Stimulated activated CD4-positive, alpha-beta T cell treated with anti-CD3 and anti-CD28 coated beads, Interleukin-1b, Interleukin-23, amount 100 ng/mL, for 48 hours (primary cell): ENCODE data around the gene SIGLEC15.
"Not testable (repeated sequence)": the region's sequence is repeated elsewhere in the genome, so short reads cannot be mapped to it uniquely, and the experiment has no call there.

Experiments
- DNase-seq: peaks from one replicate; pipeline ENCODE4 v3.0.0-alpha.2; 2020

The SIGLEC15 gene, protein sequence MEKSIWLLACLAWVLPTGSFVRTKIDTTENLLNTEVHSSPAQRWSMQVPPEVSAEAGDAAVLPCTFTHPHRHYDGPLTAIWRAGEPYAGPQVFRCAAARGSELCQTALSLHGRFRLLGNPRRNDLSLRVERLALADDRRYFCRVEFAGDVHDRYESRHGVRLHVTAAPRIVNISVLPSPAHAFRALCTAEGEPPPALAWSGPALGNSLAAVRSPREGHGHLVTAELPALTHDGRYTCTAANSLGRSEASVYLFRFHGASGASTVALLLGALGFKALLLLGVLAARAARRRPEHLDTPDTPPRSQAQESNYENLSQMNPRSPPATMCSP

DNA sequence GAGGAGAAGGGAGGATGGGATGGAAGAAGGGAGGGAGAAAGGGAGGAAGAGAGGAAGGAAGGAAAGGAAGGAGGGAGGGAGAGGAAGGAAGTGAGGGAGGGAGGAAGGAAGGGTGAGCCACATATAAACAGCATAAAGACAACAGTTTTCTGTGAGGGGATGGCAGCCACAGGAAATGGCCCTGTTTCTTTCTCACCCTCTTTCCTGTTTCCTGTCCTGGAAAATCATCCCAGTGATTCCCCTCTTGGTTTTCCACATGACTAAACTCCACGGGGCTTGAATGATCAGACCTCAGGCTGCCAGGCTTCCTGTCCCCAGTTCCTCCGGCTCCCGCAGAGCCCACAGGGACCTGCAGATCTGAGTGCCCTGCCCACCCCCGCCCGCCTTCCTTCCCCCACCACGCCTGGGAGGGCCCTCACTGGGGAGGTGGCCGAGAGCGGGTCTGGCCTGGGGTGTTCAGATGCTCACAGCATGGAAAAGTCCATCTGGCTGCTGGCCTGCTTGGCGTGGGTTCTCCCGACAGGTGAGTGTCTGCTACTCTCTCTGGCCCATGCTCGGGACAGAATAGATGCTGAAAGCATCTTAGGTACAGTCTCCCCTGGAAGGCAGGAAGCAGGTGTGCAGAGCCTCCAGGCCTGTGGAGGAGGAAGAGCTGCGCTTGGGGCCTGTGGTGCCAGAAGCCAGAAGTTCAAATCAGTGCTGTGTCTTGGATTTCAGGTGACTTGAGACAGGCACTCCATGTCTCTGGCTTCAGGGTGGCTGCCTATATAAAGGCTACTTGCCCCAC lies at the start of gene SIGLEC15:
Gene SIGLEC15, plus strand, starts transcription at position 418 of the 787 bp plus-strand sequence. Its CDS starts 54 bp downstream, at position 472.
- no peak for DNase-seq

- DNase-seq = no peak
Observed at GRCh38 chr18:45775743-45776142, 49.7 kb upstream of the SIGLEC15 start.

GRCh38 chr18:45777393-45777792 lies 48.1 kb upstream of the SIGLEC15 start:
- DNase-seq = no peak

DNA sequence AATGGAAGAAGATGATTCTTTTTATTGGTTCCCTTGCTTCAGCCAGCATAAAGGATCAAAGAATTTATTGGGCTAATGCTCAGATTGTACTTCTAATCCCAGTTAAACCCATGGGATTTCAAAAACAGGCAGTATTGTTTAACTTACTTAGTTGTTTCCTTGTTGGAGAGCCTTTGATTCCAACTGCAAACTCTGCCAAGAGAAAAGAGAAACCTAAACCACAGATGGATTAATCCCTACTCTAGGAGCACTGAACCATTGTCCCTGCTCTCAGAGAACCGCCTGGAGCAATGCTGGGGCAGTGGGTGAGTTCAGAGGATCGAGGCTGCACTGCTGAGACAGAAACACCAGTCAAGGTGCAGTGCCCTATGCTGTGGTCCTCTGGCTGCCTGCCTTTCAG lies 44.9 kb upstream of the SIGLEC15 start:
- DNase-seq = no peak

GRCh38 chr18:45782662-45783061 lies 42.8 kb upstream of the SIGLEC15 start:
- no peak for DNase-seq

DNA sequence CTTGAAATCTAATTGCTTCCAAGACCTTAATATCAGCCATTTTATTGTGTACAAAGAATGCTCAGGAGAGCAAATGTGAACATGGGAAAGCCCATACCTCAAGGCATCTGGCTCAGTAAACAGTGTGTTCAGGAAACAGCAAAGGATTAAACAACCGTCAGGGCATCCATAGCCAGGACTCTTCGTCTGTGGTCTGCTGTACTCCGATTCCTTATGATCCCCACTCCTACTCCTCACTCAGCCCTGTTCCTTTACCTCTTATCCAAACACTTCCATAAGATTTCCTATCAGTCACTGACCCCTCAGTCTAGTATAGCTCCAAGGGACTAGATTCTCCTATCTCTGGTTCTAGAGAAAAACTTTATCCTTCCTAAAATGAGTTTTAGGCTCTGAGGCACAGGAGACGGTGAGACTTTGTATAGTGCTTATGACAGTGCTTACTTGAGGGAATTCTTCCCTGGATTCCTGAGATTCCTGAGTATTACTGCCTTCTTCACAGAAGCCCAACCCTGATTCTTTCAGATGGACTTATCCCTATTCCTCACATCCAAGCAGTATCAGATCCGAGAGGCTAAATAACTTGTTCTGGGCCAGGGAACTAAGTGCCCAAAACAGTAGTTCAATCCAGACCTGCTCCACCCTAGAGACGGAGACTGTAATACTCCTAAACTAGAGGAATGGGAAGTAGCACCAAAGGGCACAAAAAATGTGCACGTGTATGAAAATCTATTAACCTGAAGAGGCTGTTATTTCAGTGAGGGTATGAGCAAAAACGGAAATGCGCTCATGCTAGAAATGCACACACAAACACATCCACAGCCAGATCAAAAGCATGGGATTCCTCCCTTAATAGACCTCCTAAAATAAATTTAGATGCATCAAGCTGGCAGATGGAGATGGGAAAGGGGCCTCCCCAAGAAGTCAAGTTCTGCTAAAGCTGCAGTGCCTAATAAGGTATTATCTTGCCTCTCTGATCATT lies 42.1 kb upstream of the SIGLEC15 start:
- no peak for DNase-seq

- DNase-seq = no peak
Observed at GRCh38 chr18:45785134-45785533, 40.3 kb upstream of the SIGLEC15 start.

GRCh38 chr18:45786941-45787340 lies 38.5 kb upstream of the SIGLEC15 start:
- DNase-seq = no peak

- DNase-seq = no peak
Observed at GRCh38 chr18:45787346-45787745, 38.1 kb upstream of the SIGLEC15 start.

DNA sequence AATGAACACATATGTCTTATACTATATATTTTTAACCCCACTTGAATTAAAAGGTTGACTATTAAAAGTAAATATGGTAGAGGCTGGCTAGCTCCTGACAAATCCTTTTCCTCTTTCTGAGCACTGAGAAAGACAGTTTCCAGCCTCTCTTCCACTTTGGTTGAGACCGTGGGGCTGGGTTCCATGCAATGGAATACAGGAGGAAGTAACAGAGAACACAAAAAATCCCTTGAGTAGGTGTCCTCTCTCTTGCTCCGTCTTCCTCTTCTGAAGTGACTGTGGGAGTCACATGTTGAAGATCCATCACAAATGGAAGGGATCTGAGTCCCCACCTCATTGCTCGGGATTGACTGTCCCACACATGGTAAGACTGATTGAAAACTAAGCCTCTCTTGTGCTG lies 36.6 kb upstream of the SIGLEC15 start:
- no peak for DNase-seq

- no peak for DNase-seq
Observed at GRCh38 chr18:45792506-45793263, 32.8 kb upstream of the SIGLEC15 start.

DNA sequence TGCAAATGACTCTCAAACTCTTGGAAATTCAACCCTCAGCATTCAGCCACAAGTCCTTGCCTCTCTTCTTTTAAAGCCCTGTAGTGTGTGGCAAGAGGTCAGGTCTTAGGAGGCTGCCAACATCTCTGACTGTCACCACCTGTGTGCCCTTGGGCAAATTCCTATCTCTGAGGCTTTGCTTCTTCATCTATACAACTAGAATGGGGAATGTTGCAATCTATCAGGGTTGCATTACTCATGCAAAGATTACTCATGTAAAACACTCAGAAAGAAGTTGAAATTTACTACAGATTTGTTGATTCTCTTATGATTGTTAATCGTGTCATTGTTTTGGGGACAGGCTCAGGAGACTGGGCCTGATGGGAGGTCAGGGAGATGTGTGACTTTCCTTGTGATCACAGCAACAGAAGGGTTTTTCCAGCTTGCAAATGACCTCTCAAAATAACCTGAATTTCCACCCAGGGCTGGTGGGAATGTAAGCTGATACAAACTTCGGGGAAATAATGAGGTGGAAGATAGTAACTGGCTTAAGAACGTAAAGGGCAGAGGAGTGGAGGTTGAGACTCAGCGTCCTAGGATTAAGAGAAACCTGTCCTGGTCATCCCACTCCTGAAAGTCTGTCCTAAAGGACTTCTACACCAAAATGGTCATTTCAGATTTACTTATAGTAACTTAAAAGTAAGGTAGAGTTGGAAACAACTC lies 32.1 kb upstream of the SIGLEC15 start:
- no peak for DNase-seq

DNA sequence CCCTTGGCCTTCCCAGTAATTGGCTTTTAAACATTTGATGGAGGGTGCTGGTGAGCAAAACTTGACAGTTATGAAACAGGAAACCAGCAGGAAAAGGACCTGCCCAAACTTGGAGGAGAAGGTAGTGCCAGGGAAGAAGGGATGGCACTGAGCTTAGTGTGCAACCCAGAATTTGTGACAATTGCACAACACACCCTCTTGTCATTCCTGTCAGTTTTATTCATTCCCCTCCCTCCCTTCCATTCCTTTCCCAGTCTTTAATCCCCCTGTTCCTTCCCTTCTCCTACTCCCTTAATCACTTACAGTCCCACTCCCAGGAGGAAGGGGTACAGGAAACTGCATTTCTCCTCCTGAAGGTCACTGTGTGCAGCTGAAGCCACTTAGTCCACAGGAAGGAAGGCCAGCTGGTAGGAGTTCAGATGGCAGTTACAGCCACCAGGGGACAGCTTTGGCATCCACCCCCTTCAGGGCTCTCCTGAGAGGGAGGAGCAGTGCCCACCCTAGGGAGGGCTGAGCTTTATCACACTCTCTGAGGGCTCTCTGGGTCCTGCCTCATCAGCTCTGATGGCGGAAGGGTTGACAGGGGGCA lies 24.0 kb upstream of the SIGLEC15 start:
- no peak for DNase-seq

GRCh38 chr18:45802814-45803492 lies 22.5 kb upstream of the SIGLEC15 start:
- DNase-seq = peak; percentile 35

GRCh38 chr18:45805551-45805950 lies 19.9 kb upstream of the SIGLEC15 start:
- no peak for DNase-seq

GRCh38 chr18:45806226-45806625 lies 19.2 kb upstream of the SIGLEC15 start:
- no peak for DNase-seq

DNA sequence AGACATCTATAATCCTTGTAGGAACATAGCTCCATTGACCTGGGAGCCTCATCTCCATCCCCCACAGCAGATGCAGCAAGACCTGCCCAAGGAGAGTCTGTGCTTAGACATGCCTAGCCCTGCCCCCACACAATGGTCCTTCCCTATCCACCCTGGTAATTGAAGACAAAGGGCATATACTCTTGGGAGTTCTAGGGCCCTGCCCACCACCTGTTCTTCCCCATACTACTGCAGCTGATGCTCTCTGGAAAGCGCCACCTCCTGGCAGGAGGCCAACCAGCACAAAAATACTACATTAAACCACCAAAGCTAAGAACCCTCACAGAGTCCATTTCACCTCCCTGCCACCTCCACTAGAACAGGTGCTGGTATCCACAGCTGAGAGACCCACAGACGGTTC lies 18.3 kb upstream of the SIGLEC15 start:
- peak; percentile 27 for DNase-seq

DNA sequence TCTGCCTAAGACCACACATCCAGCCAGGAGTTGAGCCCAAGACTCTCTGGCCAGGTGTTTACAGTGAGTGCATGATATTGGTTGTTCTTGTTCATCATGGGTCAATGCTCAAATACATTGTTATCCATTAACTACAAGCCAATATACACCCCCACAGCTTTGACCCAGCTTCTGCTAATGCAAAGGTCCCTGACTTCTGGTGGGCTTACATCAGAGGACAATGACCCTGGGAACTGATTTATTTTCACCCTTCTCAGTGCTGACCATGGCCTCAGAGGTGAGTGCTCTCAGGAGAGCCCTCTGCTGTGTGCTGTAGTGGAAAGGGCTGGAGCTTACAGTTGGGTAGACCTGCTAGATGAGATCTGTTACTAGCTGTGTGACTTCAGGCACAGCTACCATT lies 10.7 kb upstream of the SIGLEC15 start:
- not testable (repeated sequence) for DNase-seq

- no peak for DNase-seq
Observed at GRCh38 chr18:45817543-45817942, 7.9 kb upstream of the SIGLEC15 start.

DNA sequence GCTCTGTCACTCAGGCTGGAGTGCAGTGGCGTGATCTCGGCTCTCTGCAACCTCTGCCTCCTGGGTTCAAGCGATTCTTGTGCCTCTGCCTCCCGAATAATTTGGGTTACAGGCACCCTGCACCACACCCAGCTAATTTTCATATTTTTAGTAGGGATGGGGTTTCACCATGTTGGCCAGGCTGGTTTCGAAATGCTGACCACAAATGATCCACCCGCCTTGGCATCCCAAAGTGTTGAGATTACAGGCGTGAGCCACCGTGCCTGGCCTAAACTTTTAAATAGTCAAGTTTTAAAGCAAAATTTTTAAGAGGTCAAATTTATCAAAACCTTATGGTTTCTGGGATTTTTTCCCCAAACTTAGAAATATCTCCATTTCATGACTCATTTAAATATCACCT lies 6.7 kb upstream of the SIGLEC15 start:
- not testable (repeated sequence) for DNase-seq
